CD4-positive, alpha-beta T cell (primary cell): ENCODE results near the gene ADAT2. TPM values are rescaled to one million over a fixed set of nuclear protein-coding genes. Genes with fewer than 3 reads are reported as not detected.

ENCODE experiments used
- ATAC-seq: fragments of 200-7000 bp; cut with Tn5 transposase; one replicate; pipeline ENCODE4 v1.10.0; 2022; ENCODE audit warnings: mild to moderate bottlenecking; ENCODE audit not compliant: poor library complexity
- CTCF ChIA-PET: fragments of 350-600 bp; sonication (Branson Sonifier 250); formaldehyde crosslinking; loops from one replicate; lab custom pipeline; 2021; ENCODE audit warnings: antibody characterized with exemption, inconsistent platforms; lab: Charles Lee
- POLR2A ChIA-PET: fragments of 350-600 bp; sonication (Branson Sonifier 250); formaldehyde crosslinking; loops from one replicate; lab custom pipeline; 2021; ENCODE audit warnings: antibody characterized with exemption, inconsistent platforms; lab: Charles Lee
- DNase-seq, 14 experiments: peaks; one replicate each; pipeline ENCODE4 v3.0.0-alpha.2; 2013 to 2020; ENCODE audit warnings: mixed read lengths in 2 of 14
- H3K27ac ChIP-seq, 2 donors: one replicate each; pipeline versions ENCODE4 v1.5.1 to v1.7.0; 2013; ENCODE audit warnings: low read length in 2 of 2, low read depth in 1 of 2, mild to moderate bottlenecking in 1 of 2
- H3K27me3 ChIP-seq, 2 experiments: 1 replicate in 1 of 2; 2 replicates in 1 of 2; pipeline versions ENCODE4 v1.6.1 to v1.7.0; 2013; ENCODE audit warnings: low read length in 2 of 2, control low read depth in 1 of 2, mild to moderate bottlenecking in 1 of 2, moderate library complexity in 1 of 2; ENCODE audit not compliant: insufficient read depth in 2 of 2, control insufficient read depth in 1 of 2
- H3K36me3 ChIP-seq: one replicate; pipeline ENCODE4 v1.6.1; 2013; ENCODE audit warnings: low read length, control low read depth; ENCODE audit not compliant: insufficient read depth
- H3K4me1 ChIP-seq: one replicate; pipeline ENCODE4 v1.6.1; 2013; ENCODE audit warnings: low read length, control low read depth; ENCODE audit not compliant: insufficient read depth
- H3K4me3 ChIP-seq: one replicate; pipeline ENCODE4 v1.5.1; 2013; ENCODE audit warnings: mild to moderate bottlenecking, low read length, moderate library complexity
- H3K9me3 ChIP-seq, 2 experiments: 1 replicate in 1 of 2; 2 replicates in 1 of 2; pipeline versions ENCODE4 v1.6.1 to v1.7.0; 2013; ENCODE audit warnings: low read length in 2 of 2, mild to moderate bottlenecking in 2 of 2, control low read depth in 1 of 2, moderate library complexity in 1 of 2; ENCODE audit not compliant: control insufficient read depth in 1 of 2, insufficient read depth in 1 of 2
- H3K27ac Mint-ChIP-seq: one replicate; pipeline ENCODE4 v1.8.0; 2020; ENCODE audit warnings: mixed read lengths
- H3K27me3 Mint-ChIP-seq: one replicate; pipeline ENCODE4 v1.8.0; 2021; ENCODE audit warnings: mixed read lengths
- H3K36me3 Mint-ChIP-seq: one replicate; pipeline ENCODE4 v1.8.0; 2021; ENCODE audit warnings: low read depth, mixed read lengths
- H3K4me1 Mint-ChIP-seq: one replicate; pipeline ENCODE4 v1.8.0; 2021; ENCODE audit warnings: low read depth, mixed read lengths
- H3K4me3 Mint-ChIP-seq: one replicate; pipeline ENCODE4 v1.8.0; 2020; ENCODE audit warnings: mild to moderate bottlenecking, mixed read lengths
- H3K9me3 Mint-ChIP-seq: one replicate; pipeline ENCODE4 v1.8.0; 2020; ENCODE audit warnings: mixed read lengths
- CTCF ChIP-seq: fragments of 200-600 bp; IDR thresholded peaks from one replicate; pipeline ENCODE4 v1.8.0; 2022; ENCODE audit warnings: antibody characterized with exemption, mild to moderate bottlenecking
- intact Hi-C, 2 experiments: fragments of 100-400 bp; cut with DNase I in 1 of 2; cut with micrococcal nuclease in 1 of 2; formaldehyde crosslinking; loops; one replicate each; pipeline versions ENCODE4 v1.15.1 to v1.9.0; 2023 to 2025; cut with DNase I, micrococcal nuclease
- total RNA-seq, 174 experiments: library from RNA in 2 of 174; stranded (reverse) in 2 of 174; gene quantifications; one replicate each; pipeline ENCODE4 v1.2.3 and lab custom pipeline; 2021 to 2026

ADAT2 gene
- total RNA-seq, 2 experiments from 2014 or later: 14.6 to 17.4 TPM

GRCh38 chr6:143395699-143396098, 54.8 kb downstream of the ADAT2 start:
- Mint-ChIP-seq H3K27ac (no peak overlapping the region), H3K4me1 (peaks cover 16% of the 10 kb centered on the region), H3K4me3 (no peak overlapping the region), H3K9me3 (no peaks in the 10 kb centered on the region), H3K27me3 (no peaks in the 10 kb centered on the region), H3K36me3 (no peaks in the 10 kb centered on the region)
- DNase-seq: no peak
- Histone ChIP-seq H3K36me3 (no peaks in the 10 kb centered on the region), H3K4me3 (no peak overlapping the region), H3K4me1 (peaks cover 22% of the 10 kb centered on the region), H3K27me3 (no peaks in the 10 kb centered on the region), H3K9me3 (no peaks in the 10 kb centered on the region), H3K27ac (no peak overlapping the region)
- ATAC-seq: no peak
- TF ChIP-seq CTCF: no peak
- POLR2A ChIA-PET: no interaction called here
- CTCF ChIA-PET: no interaction called here
- intact Hi-C loops: no loop called here

- intact Hi-C loops: no loop called here
- H3K9me3 Mint-ChIP-seq: no peaks in the 10 kb centered on the region
- H3K27me3 ChIP-seq: no peaks in the 10 kb centered on the region
- no peaks in the 10 kb centered on the region for H3K36me3 ChIP-seq
- no peak overlapping the region for H3K27ac Mint-ChIP-seq
- peaks cover 16% of the 10 kb centered on the region for H3K4me1 ChIP-seq
- no peak overlapping the region for H3K27ac ChIP-seq
- H3K27me3 Mint-ChIP-seq: no peaks in the 10 kb centered on the region
- H3K4me3 Mint-ChIP-seq: no peak overlapping the region
- no peak for ATAC-seq
- no peak for DNase-seq
- H3K4me3 ChIP-seq: no peak overlapping the region
- POLR2A ChIA-PET: no interaction called here
- H3K4me1 Mint-ChIP-seq: peaks cover 4% of the 10 kb centered on the region
- TF ChIP-seq CTCF: no peak
- H3K9me3 ChIP-seq: no peaks in the 10 kb centered on the region
- no peaks in the 10 kb centered on the region for H3K36me3 Mint-ChIP-seq
- CTCF ChIA-PET: no interaction called here
These were observed 56.1 kb downstream of the ADAT2 start for GRCh38 chr6:143394389-143394788.

- Histone ChIP-seq H3K27ac (no peak overlapping the region), H3K27me3 (no peaks in the 10 kb centered on the region), H3K4me1 (no peaks in the 10 kb centered on the region), H3K4me3 (no peak overlapping the region), H3K9me3 (no peaks in the 10 kb centered on the region), H3K36me3 (no peaks in the 10 kb centered on the region)
- ChIA-PET POLR2A (no interaction called here), CTCF (no interaction called here)
- Mint-ChIP-seq H3K27ac (no peak overlapping the region), H3K4me3 (no peak overlapping the region), H3K27me3 (no peaks in the 10 kb centered on the region), H3K9me3 (no peaks in the 10 kb centered on the region), H3K4me1 (no peaks in the 10 kb centered on the region), H3K36me3 (no peaks in the 10 kb centered on the region)
- no peak for TF ChIP-seq CTCF
- no peak for ATAC-seq
- no peak for DNase-seq
- intact Hi-C loops: no loop called here
These were observed 60.2 kb downstream of the ADAT2 start for GRCh38 chr6:143390278-143390677.
